ENCODE measurements around the gene FAM168B.

Gene FAM168B

DNA sequence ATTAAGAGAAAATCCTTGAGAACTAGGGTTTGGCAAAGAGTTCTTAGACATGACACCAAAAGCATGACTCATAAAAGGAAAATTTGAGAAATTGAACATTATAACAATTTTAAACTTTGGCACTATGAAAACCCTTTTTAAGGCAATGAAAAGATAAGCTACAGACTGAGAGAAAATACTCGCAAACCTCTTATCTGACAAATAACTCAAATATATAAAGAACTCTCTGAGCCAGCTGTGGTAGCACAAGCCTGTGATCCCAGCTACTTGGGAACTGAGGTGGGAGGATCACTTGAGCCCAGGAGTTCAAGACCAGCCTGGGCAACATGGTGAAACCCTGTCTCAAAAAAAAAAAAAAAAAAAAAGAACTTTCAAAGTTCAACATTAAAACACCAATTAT is 70.5 kb downstream of the FAM168B start:
- Histone ChIP-seq H3K4me3 (replicated peaks; ENCODE audit: low read depth, low read length) (no peak overlapping the region), H3K27me3 (replicated peaks; ENCODE audit: control insufficient read depth, insufficient read depth, low read length) (no peaks in the 10 kb centered on the region), H3K36me3 (ENCODE audit: control insufficient read depth, insufficient read depth, low read length) (no peaks in the 10 kb centered on the region)
- TF ChIP-seq, protein P1, sequence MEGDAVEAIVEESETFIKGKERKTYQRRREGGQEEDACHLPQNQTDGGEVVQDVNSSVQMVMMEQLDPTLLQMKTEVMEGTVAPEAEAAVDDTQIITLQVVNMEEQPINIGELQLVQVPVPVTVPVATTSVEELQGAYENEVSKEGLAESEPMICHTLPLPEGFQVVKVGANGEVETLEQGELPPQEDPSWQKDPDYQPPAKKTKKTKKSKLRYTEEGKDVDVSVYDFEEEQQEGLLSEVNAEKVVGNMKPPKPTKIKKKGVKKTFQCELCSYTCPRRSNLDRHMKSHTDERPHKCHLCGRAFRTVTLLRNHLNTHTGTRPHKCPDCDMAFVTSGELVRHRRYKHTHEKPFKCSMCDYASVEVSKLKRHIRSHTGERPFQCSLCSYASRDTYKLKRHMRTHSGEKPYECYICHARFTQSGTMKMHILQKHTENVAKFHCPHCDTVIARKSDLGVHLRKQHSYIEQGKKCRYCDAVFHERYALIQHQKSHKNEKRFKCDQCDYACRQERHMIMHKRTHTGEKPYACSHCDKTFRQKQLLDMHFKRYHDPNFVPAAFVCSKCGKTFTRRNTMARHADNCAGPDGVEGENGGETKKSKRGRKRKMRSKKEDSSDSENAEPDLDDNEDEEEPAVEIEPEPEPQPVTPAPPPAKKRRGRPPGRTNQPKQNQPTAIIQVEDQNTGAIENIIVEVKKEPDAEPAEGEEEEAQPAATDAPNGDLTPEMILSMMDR (IDR thresholded peaks at IDR 0.05; ENCODE audit: insufficient read depth, low read length, poor library complexity, severe bottlenecking): no peak
- DNase-seq (ENCODE audit: extremely low read depth, insufficient read length): no peak

DNA sequence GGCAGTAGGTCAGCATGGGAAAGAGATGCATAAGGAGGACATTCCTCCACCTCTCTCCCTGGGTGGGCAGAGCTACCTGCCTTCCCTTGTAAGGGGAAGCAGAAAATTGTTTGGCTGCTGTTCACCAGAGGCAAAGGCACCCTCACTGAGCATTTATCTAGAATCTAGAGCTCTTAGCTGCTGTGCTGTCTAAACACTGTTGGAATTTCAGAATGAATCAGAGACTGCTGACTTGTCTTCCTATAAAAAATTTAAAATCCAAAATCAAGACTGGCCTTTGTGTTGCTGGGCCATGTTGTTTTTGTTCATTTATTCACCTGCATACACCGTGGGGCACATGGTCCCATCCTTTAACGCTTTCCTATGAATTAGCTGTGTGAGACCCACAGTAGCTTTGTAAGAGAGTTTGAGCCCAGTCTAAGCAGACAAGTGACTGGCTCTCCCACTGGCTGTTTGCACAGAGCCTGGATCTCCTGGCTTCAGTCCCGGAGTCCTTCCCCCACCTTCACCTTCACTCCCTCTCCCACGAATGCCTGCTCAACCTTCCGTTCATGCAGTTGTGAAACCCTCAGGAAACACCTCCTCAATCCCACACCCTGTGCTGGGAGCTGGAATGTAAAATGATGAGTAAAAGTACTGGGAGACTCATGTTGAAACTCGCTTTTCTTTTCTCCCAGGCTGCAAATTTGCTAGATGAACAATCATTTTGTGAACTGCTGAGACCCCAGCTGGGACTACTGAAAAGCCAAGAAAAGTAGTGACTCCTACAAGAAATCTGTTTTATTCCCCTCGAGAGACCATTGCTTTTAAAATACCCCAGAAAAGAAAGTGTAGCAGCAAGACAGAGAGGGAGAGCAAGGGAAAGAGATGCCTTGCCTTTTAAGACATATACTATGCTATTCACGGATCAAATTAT is 76.2 kb downstream of the FAM168B start:
- DNase-seq (ENCODE audit: extremely low read depth, insufficient read length): no peak
- H3K4me3 ChIP-seq (replicated peaks; ENCODE audit: low read depth, low read length): no peak overlapping the region
- no peaks in the 10 kb centered on the region for H3K36me3 ChIP-seq (ENCODE audit: control insufficient read depth, insufficient read depth, low read length)
- H3K27me3 ChIP-seq (replicated peaks; ENCODE audit: control insufficient read depth, insufficient read depth, low read length): no peaks in the 10 kb centered on the region; the same call in 1 of the 2 replicates
- TF ChIP-seq, protein P1 (IDR thresholded peaks at IDR 0.05; ENCODE audit: insufficient read depth, low read length, poor library complexity, severe bottlenecking): no peak

DNA sequence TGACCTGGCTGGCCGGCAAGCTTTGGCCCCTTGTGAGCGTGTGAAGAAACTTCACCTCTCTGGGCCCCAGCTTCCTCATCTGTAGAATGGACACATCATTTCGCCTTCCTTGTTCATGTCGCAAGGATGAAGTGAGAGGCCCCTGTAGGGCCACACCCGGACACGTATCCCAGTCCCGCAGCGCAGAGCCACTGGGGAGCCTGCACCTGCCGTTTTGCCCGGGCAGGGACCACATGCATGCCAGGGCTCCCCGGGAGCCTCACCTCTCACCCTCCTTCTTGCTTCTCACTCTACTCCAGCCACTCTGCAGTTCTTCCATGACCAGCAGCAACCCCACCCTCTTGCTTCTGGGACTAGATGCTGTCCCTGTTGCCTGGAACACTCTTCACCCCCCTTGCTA is 77.5 kb downstream of the FAM168B start:
- H3K27me3 ChIP-seq (replicated peaks; ENCODE audit: control insufficient read depth, insufficient read depth, low read length): no peaks in the 10 kb centered on the region; the same call in 1 of the 2 replicates
- no peak for DNase-seq (ENCODE audit: extremely low read depth, insufficient read length)
- TF ChIP-seq, protein P1 (IDR thresholded peaks at IDR 0.05; ENCODE audit: insufficient read depth, low read length, poor library complexity, severe bottlenecking): no peak
- no peaks in the 10 kb centered on the region for H3K36me3 ChIP-seq (ENCODE audit: control insufficient read depth, insufficient read depth, low read length)
- no peak overlapping the region for H3K4me3 ChIP-seq (replicated peaks; ENCODE audit: low read depth, low read length)

DNA sequence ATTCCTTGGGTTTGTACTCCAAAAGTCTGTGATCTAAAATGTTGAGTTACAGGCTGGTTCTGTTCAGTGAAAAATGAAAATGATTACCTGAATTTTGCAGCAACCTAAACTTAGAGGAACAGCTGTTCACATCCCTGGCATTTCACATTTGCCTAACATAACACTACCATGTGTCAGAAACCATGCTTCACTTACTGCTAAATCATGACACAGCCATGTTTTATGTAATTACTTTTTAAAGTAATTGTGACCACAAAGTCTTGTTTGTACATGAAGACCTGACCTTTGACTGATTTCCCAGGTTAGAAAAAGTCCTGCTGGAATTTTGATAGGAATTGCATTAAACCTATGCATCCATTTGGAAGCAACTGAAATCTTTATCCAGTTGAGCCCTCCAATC is 79.1 kb downstream of the FAM168B start:
- no peak for DNase-seq (ENCODE audit: extremely low read depth, insufficient read length)
- H3K4me3 ChIP-seq (replicated peaks; ENCODE audit: low read depth, low read length): no peak overlapping the region
- TF ChIP-seq, protein P1 (IDR thresholded peaks at IDR 0.05; ENCODE audit: insufficient read depth, low read length, poor library complexity, severe bottlenecking): no peak
- H3K36me3 ChIP-seq (ENCODE audit: control insufficient read depth, insufficient read depth, low read length): no peaks in the 10 kb centered on the region
- no peaks in the 10 kb centered on the region; the same call in 1 of the 2 replicates for H3K27me3 ChIP-seq (replicated peaks; ENCODE audit: control insufficient read depth, insufficient read depth, low read length)

DNA sequence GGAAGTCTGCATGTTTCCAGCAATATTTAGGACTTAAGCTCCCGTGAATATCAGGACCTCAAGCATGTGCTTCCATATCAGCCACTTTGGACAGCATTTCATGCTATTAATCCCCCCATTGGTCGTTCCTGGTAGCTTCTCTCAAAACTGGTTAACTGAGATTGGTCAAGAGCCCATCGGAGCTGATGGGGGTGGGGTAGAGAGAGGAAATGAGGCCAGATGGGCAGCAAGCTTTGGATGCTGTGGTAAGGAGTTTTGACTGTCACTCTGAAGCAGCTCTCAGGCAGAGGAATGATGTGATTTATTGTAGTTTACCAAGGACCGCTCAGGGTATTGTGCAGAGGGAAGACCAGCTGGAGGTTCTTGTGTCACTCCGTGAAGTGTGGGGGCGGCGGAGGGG is 81.8 kb downstream of the FAM168B start:
- no peak for DNase-seq (ENCODE audit: extremely low read depth, insufficient read length)
- TF ChIP-seq, protein P1 (IDR thresholded peaks at IDR 0.05; ENCODE audit: insufficient read depth, low read length, poor library complexity, severe bottlenecking): no peak
- H3K4me3 ChIP-seq (replicated peaks; ENCODE audit: low read depth, low read length): no peak overlapping the region
- no peaks in the 10 kb centered on the region for H3K36me3 ChIP-seq (ENCODE audit: control insufficient read depth, insufficient read depth, low read length)
- H3K27me3 ChIP-seq (replicated peaks; ENCODE audit: control insufficient read depth, insufficient read depth, low read length): no peaks in the 10 kb centered on the region; the same call in 1 of the 2 replicates

Data from GM06990 (cell line).